Loucy (cell line): ENCODE data around the gene PKP4.

Experiments used
- EZH2phosphoT487 ChIP-seq: fragments of 200-600 bp; IDR thresholded peaks from 2 replicates; pipeline ENCODE4 v1.6.1; 2018; ENCODE audit warnings: antibody characterized with exemption, mild to moderate bottlenecking, moderate library complexity, borderline replicate concordance
- TF ChIP-seq, protein P1 (sequence below): fragments of 200-600 bp; sonication (generic); conservative IDR thresholded peaks from 2 replicates; pipeline ENCODE4 v1.5.1; 2014; ENCODE audit warnings: mild to moderate bottlenecking, antibody characterized with exemption, low read length

DNA sequence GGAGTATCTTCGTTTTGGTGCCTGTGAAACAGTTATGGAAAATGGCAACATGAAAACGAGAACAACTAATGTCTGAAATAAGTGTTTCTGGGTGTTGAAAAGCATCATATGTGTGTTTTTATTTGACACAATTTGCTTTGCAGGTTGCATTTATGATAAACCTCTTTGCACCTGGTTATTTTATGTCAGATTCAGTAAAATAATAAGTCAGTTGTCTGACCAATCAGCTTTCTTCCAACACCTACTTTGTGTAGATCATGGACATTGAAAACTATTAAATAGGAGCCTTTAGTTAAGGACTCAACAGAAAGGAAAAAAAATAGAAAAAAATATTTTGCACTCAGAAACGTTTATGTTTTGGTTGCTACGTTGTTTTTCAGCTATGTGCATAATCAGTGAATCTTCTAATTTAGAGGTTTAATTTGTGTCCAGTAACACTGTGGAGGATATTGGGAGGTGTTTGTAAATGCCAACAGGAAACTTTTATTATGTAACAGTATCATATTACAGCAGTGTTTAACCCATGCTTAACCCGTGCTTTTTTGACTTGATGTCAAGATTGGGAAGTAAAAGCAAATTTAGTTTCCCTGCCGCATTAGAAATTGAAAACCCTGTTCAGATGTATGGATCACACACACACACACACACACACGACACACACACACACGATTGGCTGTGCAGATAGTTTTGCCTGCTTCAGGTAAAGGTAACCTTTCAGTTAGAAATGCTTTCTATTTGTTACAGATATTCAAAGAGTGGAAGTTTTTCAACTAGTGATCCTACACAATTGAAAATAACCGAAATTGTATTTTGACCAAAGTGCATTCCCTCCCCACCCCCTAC, 2.6 kb downstream of the PKP4 start:
- TF ChIP-seq, protein P1, sequence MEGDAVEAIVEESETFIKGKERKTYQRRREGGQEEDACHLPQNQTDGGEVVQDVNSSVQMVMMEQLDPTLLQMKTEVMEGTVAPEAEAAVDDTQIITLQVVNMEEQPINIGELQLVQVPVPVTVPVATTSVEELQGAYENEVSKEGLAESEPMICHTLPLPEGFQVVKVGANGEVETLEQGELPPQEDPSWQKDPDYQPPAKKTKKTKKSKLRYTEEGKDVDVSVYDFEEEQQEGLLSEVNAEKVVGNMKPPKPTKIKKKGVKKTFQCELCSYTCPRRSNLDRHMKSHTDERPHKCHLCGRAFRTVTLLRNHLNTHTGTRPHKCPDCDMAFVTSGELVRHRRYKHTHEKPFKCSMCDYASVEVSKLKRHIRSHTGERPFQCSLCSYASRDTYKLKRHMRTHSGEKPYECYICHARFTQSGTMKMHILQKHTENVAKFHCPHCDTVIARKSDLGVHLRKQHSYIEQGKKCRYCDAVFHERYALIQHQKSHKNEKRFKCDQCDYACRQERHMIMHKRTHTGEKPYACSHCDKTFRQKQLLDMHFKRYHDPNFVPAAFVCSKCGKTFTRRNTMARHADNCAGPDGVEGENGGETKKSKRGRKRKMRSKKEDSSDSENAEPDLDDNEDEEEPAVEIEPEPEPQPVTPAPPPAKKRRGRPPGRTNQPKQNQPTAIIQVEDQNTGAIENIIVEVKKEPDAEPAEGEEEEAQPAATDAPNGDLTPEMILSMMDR, result no peak
- no peak for TF ChIP-seq EZH2phosphoT487
